ENCODE measurements around the gene NEO1.

NEO1 gene

GRCh38 chr15:73331991-73332925, 280.0 kb downstream of the NEO1 start:
- no peak for DNase-seq

- no peak for DNase-seq
Observed at GRCh38 chr15:73333001-73333400, 280.7 kb downstream of the NEO1 start.

- no peak for DNase-seq
Observed at GRCh38 chr15:73334086-73334485, 281.8 kb downstream of the NEO1 start.

DNA sequence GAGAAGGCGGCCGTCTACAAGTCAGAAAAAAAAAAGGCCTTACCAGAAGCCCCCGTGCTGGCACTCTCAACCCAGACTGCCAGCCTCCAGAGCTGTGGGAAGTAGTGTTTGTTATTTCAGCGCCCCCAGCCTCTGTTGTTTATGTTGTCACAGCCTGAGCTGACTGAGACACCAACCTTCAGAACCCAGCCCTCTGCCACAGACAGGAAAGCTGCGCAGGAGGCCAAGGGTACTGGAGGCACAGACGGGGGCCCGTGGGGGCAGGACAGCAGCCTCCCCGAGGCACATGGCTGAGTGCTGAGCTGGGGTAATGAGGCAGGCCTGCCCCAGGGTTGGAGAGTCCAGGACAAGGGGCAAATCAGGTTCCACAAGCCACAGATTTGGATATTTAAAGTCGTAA, 282.8 kb downstream of the NEO1 start:
- no peak for DNase-seq

DNA sequence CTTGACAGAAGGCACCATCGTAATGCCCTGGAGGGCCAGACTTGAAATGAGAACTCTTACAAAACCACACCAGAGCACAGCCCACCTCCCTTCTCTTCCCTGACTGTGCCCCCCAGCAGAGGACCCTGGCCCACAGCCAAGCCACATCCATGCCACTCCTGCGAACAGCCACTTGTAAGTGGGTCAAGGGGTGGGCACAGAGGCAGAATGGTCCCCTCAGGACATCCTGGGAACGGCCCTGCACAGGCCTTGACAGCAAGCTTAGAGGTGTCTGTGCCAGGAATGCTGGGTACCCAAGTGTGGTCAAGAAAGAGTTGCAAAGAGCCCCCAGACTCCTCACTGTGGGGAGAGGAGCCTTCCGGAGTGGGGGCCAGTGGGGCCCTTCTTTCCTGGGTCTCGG, 283.2 kb downstream of the NEO1 start:
- no peak for DNase-seq

- no peak for DNase-seq
Observed at GRCh38 chr15:73336756-73337155, 284.5 kb downstream of the NEO1 start.

DNA sequence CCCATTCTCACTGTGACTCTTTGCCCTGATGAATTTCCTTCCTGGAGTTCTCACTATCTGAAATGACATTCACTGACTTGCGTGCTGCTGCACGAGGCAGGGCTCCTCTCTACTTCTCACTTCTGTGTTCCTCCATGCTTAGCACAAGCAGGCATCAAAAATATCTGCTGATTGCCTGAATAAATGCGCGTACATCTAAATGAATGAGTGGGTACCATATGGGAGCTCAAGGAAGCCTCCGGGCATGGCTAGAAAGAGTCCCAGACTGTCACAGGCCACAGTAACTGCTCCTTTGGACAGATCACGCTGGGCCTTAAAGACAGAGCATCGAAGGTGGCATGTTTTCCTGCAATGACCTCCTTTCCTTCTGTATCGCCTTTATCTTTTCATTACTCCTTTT, 284.9 kb downstream of the NEO1 start:
- no peak for DNase-seq

GRCh38 chr15:73338058-73338457, 285.8 kb downstream of the NEO1 start:
- DNase-seq, result no peak

DNA sequence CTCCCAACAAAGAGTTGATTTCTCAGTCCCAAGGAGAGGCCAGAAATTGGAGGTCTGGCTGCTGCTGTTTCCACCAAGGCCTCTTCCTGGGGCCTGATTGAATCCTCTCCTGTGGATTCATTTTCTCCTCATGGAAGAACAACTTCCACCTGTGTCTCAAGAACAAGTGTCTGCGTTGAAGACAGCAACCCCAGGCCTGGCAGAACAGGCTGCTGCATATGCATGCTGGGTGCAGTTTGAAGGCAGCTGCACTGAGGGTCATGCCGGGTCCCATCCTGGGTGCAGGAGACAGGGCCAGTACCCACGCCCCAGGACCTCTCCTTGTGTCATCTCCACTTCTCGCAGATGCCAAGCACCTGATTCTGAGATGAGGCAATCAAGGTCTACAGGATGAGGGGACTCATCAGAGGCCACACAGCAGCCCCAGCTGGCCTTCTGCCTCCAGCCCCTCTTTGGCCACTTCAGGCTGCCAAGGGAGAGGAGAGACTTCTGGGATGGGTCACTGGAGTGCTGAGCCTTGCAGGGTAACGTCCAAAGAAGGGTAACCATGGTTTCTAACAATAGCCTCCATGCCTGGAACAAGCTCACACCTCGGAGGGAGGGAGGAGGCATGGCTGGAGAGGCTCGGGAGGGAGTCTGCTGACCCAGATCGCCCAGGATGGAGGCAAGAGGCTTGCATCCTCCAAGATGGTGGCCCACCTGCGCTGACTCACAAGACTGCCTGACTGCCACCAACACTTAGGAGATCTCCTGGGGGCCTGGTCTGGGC, 286.5 kb downstream of the NEO1 start:
- DNase-seq, result no peak

DNA sequence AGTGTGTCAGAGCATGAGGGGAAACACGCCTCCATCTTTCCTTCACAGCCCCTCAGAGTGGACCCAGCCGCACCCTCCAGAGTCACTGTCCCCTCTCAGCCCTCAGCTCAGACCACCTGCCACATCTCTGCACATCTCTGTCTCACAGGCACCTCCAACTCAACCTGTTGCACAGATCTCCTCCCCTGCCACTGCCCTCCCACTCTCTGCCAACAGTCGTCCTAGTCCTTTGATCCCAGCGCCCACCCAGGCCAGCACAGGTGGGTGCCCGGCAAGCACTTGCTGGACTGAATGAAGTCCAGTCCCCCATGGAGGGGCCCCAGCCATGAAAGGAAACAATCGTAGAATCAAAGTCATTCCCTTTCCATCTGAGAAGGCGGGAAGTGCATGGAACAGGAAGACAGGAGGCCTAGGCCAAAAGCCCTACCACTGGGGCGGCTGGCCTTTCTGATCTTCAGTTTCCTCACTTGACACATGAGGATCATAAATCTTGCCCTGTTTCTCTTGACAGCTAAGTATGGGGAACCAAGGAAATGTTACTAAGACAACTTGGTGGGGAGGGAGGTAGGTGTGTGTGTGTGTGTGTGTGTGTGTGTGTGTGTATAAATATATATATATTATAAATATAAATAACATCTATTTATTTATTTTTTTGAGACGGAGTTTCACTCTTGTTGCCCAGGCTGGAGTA, 288.4 kb downstream of the NEO1 start:
- DNase-seq, result no peak

GRCh38 chr15:73341886-73342600, 289.8 kb downstream of the NEO1 start:
- DNase-seq, result no peak

- DNase-seq, result no peak
Observed at GRCh38 chr15:73344056-73344455, 291.8 kb downstream of the NEO1 start.

DNA sequence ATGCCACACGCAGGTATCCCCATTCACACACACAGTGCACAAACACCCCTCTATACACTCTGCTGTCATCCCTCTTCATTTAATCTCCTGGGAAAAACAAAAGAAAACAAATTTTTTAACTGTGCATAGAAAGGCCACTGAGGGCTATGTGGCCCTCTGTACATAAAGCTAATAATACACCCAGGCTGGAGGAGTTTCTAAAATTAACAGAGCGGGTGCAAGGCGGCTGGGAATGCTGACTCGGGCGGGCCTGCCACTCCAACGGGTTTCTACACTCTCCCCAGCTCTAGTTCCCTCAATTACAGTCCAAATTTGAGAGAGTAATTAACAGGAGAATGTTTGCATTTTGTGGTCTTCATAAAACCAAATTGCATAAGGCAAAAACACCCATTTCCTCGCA, 293.4 kb downstream of the NEO1 start:
- DNase-seq, result no peak

GRCh38 chr15:73346735-73347312, 294.6 kb downstream of the NEO1 start:
- peak; percentile 12 for DNase-seq

- DNase-seq, result no peak
Observed at GRCh38 chr15:73349191-73349590, 296.9 kb downstream of the NEO1 start.

DNA sequence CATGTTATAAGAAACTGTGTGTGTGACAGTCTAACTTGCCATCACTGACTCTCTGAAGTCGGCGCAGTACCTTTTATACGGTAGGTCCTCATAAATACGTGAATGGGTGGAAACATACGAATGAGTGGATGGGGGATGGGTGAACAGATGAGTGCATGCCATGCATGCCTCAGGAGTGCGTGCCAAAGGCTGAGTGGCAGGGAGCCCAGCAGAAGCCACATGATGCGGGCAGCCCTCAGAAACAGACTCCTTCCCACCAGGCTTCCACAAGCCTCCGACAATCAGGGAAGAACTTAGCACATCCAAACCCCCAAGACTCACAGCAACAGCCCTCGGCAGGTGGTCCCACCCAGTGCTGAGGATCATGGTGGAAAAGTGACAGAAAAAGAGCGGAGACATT, 299.8 kb downstream of the NEO1 start:
- no peak for DNase-seq

DNA sequence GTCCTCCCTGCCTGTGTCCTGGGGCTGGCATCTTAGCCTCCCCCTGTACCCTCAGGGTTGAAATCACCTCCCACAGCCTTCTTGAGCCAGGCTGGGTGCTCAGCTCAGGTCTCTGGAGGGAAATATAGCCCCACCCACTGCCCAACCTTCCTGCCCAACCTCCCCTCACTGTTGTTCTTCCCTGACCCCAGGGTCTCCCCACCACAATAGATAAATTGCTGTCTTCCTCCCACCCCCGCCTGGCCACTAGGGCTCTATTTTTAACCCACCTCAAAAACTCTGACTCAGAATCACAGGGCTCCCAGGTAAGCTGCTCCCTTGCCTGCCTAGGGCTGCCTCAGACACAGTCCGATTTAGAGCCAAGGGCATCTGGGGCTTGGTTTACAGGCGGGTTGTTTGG, 301.5 kb downstream of the NEO1 start:
- no peak for DNase-seq

GRCh38 chr15:73354241-73354640, 302.0 kb downstream of the NEO1 start:
- no peak for DNase-seq
